Spleen (tissue), 11 donors: ENCODE data around the gene PTPRG. TPM values are rescaled to one million over a fixed set of nuclear protein-coding genes. Genes with fewer than 3 reads are reported as not detected.

Source experiments
- DNase-seq: peaks from one replicate; pipeline ENCODE4 v3.0.0-alpha.2; 2020
- H3K27ac ChIP-seq, 8 donors: fragments of 200-600 bp; sonication (generic) in 7 of 8; 1 replicate in 4 of 8; 2 replicates in 4 of 8; pipeline versions ENCODE4 v1.5.0 to v1.8.0; 2016 to 2021; ENCODE audit warnings: inconsistent platforms in 4 of 8, mild to moderate bottlenecking in 4 of 8, moderate library complexity in 1 of 8
- H3K27me3 ChIP-seq, 7 donors: fragments of 200-600 bp; sonication (generic) in 6 of 7; replicated peaks in 1 of 7; 1 replicate in 4 of 7; 2 replicates in 3 of 7; pipeline versions ENCODE4 v1.5.0 to v1.8.0; 2016 to 2021; ENCODE audit warnings: inconsistent platforms in 3 of 7, mild to moderate bottlenecking in 1 of 7
- H3K36me3 ChIP-seq, 6 donors: fragments of 200-600 bp; sonication (generic) in 5 of 6; 1 replicate in 4 of 6; 2 replicates in 2 of 6; pipeline versions ENCODE4 v1.5.0 to v1.8.0; 2016 to 2021; ENCODE audit warnings: inconsistent platforms in 2 of 6
- H3K4me1 ChIP-seq, 6 donors: fragments of 200-600 bp; sonication (generic) in 5 of 6; 1 replicate in 3 of 6; 2 replicates in 3 of 6; pipeline versions ENCODE4 v1.5.0 to v1.8.0; 2016 to 2021; ENCODE audit warnings: inconsistent platforms in 3 of 6
- H3K4me3 ChIP-seq, 8 donors: fragments of 200-600 bp; sonication (generic) in 7 of 8; 1 replicate in 4 of 8; 2 replicates in 4 of 8; pipeline versions ENCODE4 v1.5.0 to v1.8.0; 2016 to 2021; ENCODE audit warnings: inconsistent platforms in 4 of 8, mild to moderate bottlenecking in 4 of 8, moderate library complexity in 2 of 8
- H3K9me3 ChIP-seq, 8 donors: fragments of 200-600 bp; sonication (generic) in 7 of 8; 1 replicate in 4 of 8; 2 replicates in 4 of 8; pipeline versions ENCODE4 v1.5.0 to v1.8.0; 2016 to 2021; ENCODE audit warnings: inconsistent platforms in 4 of 8
- CTCF ChIP-seq, 11 experiments: fragments of 200-600 bp in 7 of 11; fragments of 450-650 bp in 4 of 11; sonication (generic) in 4 of 11; IDR thresholded peaks in 8 of 11; conservative IDR thresholded peaks in 3 of 11; 1 replicate in 7 of 11; 2 replicates in 4 of 11; pipeline versions ENCODE4 v1.4.0 to v1.8.0; 2016 to 2021; ENCODE audit warnings: antibody characterized with exemption in 11 of 11, inconsistent platforms in 4 of 11, mild to moderate bottlenecking in 1 of 11
- POLR2A ChIP-seq, 3 donors: fragments of 450-650 bp; IDR thresholded peaks; one replicate each; pipeline ENCODE4 v1.5.1; 2017; ENCODE audit warnings: antibody characterized with exemption in 3 of 3, mild to moderate bottlenecking in 1 of 3
- POLR2AphosphoS5 ChIP-seq, 3 donors: sonication (generic); formaldehyde crosslinking; IDR thresholded peaks; one replicate each; pipeline ENCODE4 v1.5.1; 2017; ENCODE audit warnings: antibody characterized with exemption in 3 of 3
- WGBS, 5 donors: extraction: QIAGEN DNeasy Blood & Tissue Kit in 3 of 5; methylation state at CpG; one replicate each; pipeline versions ENCODE4 v1.1.5 to v1.1.7; 2013 to 2018; 5-methylcytosine and 5-hydroxymethylcytosine counted together
- intact Hi-C: fragments of 100-400 bp; cut with DNase I; formaldehyde crosslinking; loops from one replicate; pipeline ENCODE4 v1.15.0; 2023; ENCODE audit warnings: low total_unique reads
- polyA plus RNA-seq, 3 donors: library from polyadenylated mRNA; stranded (reverse); fragments of 200-250 nt; gene quantifications; one replicate each; pipeline ENCODE4 v1.2.1, GENCODE V29; 2013
- total RNA-seq, 7 donors: library from RNA; depleted of rRNA in 3 of 7; stranded (reverse); fragments of >200 nt in 3 of 7; fragmentation: NEBNext Ultra II Directional in 4 of 7; extraction: Animal tissue kit (Norgen Biotek cat#: 25700) in 4 of 7; gene quantifications; one replicate each; pipeline versions ENCODE4 v1.1.0 to v1.2.1, GENCODE V29; 2016 to 2021
- donor health status: healthy with polysubstance abuse.
- donor health status: DM: no; HTN: no; CAD: no; lungs with moderate emphysema.
- donor health status: DM: no; HTN: no; CAD: no.
- donor health status: Bipolar disorder and iron deficiency.
- donor health status: healthy.
- donor health status: DM: no; HTN: no; CAD: no.
- donor health status: DM: yes; HTN: yes; CAD: no.

Gene PTPRG
- total and polyA plus RNA-seq, 10 donors, result 0.89 to 77.0 (median 34.5) TPM

GRCh38 chr3:62090519-62090918 lies 529.1 kb downstream of the PTPRG start:
- TF ChIP-seq POLR2A (IDR thresholded peaks at IDR 0.05) (no peak), CTCF (IDR thresholded peaks at IDR 0.05 in 8 of 11, conservative IDR thresholded peaks at IDR 0.05 in 3 of 11) (no peak), POLR2AphosphoS5 (IDR thresholded peaks at IDR 0.05) (no peak)
- no peaks in the 10 kb centered on the region for H3K9me3 ChIP-seq
- no peaks in the 10 kb centered on the region for H3K4me1 ChIP-seq
- H3K27ac ChIP-seq, result no peak overlapping the region
- DNase-seq, result no peak
- 86 to 96% (median 91%) methylated on average over 5 of the region's 5 CpGs for WGBS, 5 donors
- intact Hi-C loops, result no loop called here
- no peaks in the 10 kb centered on the region for H3K27me3 ChIP-seq
- H3K36me3 ChIP-seq, result no peaks in the 10 kb centered on the region
- H3K4me3 ChIP-seq, result no peak overlapping the region

- no peak overlapping the region for H3K4me3 ChIP-seq
- no peaks in the 10 kb centered on the region for H3K9me3 ChIP-seq
- no peaks in the 10 kb centered on the region for H3K27me3 ChIP-seq
- no peak for DNase-seq
- no peaks in the 10 kb centered on the region for H3K4me1 ChIP-seq
- intact Hi-C loops, result no loop called here
- TF ChIP-seq POLR2AphosphoS5 (IDR thresholded peaks at IDR 0.05), result no peak
- no peak for TF ChIP-seq POLR2A (IDR thresholded peaks at IDR 0.05)
- no peak for TF ChIP-seq CTCF (IDR thresholded peaks at IDR 0.05 in 8 of 11, conservative IDR thresholded peaks at IDR 0.05 in 3 of 11)
- no peak overlapping the region for H3K27ac ChIP-seq
- no peaks in the 10 kb centered on the region for H3K36me3 ChIP-seq
- WGBS, 5 donors, result 85 to 91% (median 89%) methylated on average over 8 of the region's 8 CpGs
Observed at GRCh38 chr3:62093025-62093424, 531.7 kb downstream of the PTPRG start.

GRCh38 chr3:62094461-62094860 lies 533.1 kb downstream of the PTPRG start:
- Histone ChIP-seq H3K4me3 (no peak overlapping the region), H3K36me3 (no peaks in the 10 kb centered on the region), H3K9me3 (no peaks in the 10 kb centered on the region), H3K27me3 (no peaks in the 10 kb centered on the region), H3K4me1 (no peaks in the 10 kb centered on the region), H3K27ac (no peak overlapping the region)
- WGBS, 5 donors, result 69 to 93% (median 86%) methylated on average over 5 of the region's 5 CpGs
- no peak for DNase-seq
- TF ChIP-seq CTCF (IDR thresholded peaks at IDR 0.05 in 8 of 11, conservative IDR thresholded peaks at IDR 0.05 in 3 of 11) (no peak), POLR2AphosphoS5 (IDR thresholded peaks at IDR 0.05) (no peak), POLR2A (IDR thresholded peaks at IDR 0.05) (no peak)
- intact Hi-C loops, result no loop called here

GRCh38 chr3:62095080-62095479 lies 533.7 kb downstream of the PTPRG start:
- no peak for DNase-seq
- Histone ChIP-seq H3K27ac (no peak overlapping the region), H3K36me3 (no peaks in the 10 kb centered on the region), H3K4me3 (no peak overlapping the region), H3K9me3 (no peaks in the 10 kb centered on the region), H3K4me1 (no peaks in the 10 kb centered on the region), H3K27me3 (no peaks in the 10 kb centered on the region)
- TF ChIP-seq POLR2A (IDR thresholded peaks at IDR 0.05) (no peak), POLR2AphosphoS5 (IDR thresholded peaks at IDR 0.05) (no peak)
- 81 to 95% (median 90%) methylated on average over 7 of the region's 7 CpGs for WGBS, 5 donors
- intact Hi-C loops, result no loop called here

- 70 to 77% (median 75%) methylated on average over 2 of the region's 2 CpGs for WGBS, 5 donors
- TF ChIP-seq POLR2AphosphoS5 (IDR thresholded peaks at IDR 0.05) (no peak), POLR2A (IDR thresholded peaks at IDR 0.05) (no peak), CTCF (IDR thresholded peaks at IDR 0.05 in 8 of 11, conservative IDR thresholded peaks at IDR 0.05 in 3 of 11) (no peak)
- no peaks in the 10 kb centered on the region for H3K4me1 ChIP-seq
- DNase-seq, result no peak
- intact Hi-C loops, result no loop called here
- H3K27ac ChIP-seq, result no peak overlapping the region
- H3K4me3 ChIP-seq, result no peak overlapping the region
- H3K9me3 ChIP-seq, result no peaks in the 10 kb centered on the region
- no peaks in the 10 kb centered on the region for H3K36me3 ChIP-seq
- H3K27me3 ChIP-seq, result no peaks in the 10 kb centered on the region
Observed at GRCh38 chr3:62095756-62096155, 534.4 kb downstream of the PTPRG start.
